ENCODE data around the gene MRM3. TPM values are rescaled to one million over a fixed set of nuclear protein-coding genes. Genes with fewer than 3 reads are reported as not detected.
A peak's percentile ranks its signal among the peaks of the same experiment; 100 is the strongest.

Gene MRM3
- total and polyA plus RNA-seq, 2 experiments from 2014 or later, result 17.7 to 23.4 TPM

GRCh38 chr17:752002-752619, 30.0 kb upstream of the MRM3 start, which contains the start of gene GEMIN4 (continued):
- TF ChIP-seq ZNF462 (CRISPR knock-in tag; IDR thresholded peaks at IDR 0.05), result no peak
- peak; percentile 59 to 93 for TF ChIP-seq CTCF (conservative IDR thresholded peaks at IDR 0.05; ENCODE audit: low read depth in 2 of 2)
- no peak for TF ChIP-seq ZNF114 (CRISPR knock-in tag; IDR thresholded peaks at IDR 0.05)
- no peak for TF ChIP-seq EZH2phosphoT487 (IDR thresholded peaks at IDR 0.05; ENCODE audit: unreplicated experiment)

- peaks cover 41% of the 10 kb centered on the region for H3K9me3 Mint-ChIP-seq
- 0 out of 2 replicates have a peak, but pooled peaks cover 4% of the 10 kb centered on the region for H3F3A ChIP-seq (replicated peaks; ENCODE audit: low read depth)
- DNase-seq (ENCODE audit: low spot score) (peak; percentile 69), ATAC-seq (peak; percentile 42)
- peak overlapping the region; percentile 84; the same call in 1 of the 2 replicates for H3K27ac ChIP-seq (ENCODE audit: low read depth)
- H3K27me3 Mint-ChIP-seq (ENCODE audit: insufficient read depth, low read depth, poor library complexity), result peaks cover 26% of the 10 kb centered on the region
- peaks cover 6% of the 10 kb centered on the region; the same call in 1 of the 2 replicates for H4K20me1 ChIP-seq (replicated peaks; ENCODE audit: insufficient read depth)
- no peaks in the 10 kb centered on the region for H3K27me3 ChIP-seq (ENCODE audit: insufficient read depth)
- H3K4me3 Mint-ChIP-seq, result peak overlapping the region; percentile 93
- peaks cover 6% of the 10 kb centered on the region; the same call in 1 of the 2 replicates for H3K4me1 ChIP-seq (ENCODE audit: insufficient read depth)
- H3K4me2 ChIP-seq, result peak overlapping the region; percentile 99
- H2AFZ ChIP-seq, result peak overlapping the region; percentile 83
- peaks cover 30% of the 10 kb centered on the region for H3K79me2 ChIP-seq (replicated peaks; ENCODE audit: insufficient read depth)
- peaks cover 23% of the 10 kb centered on the region for H3K4me1 Mint-ChIP-seq
- peak overlapping the region; percentile 79; the same call in 1 of the 2 replicates for H3K27ac Mint-ChIP-seq
- peak overlapping the region; percentile 96 for H3K4me3 ChIP-seq
- H3K36me3 ChIP-seq (ENCODE audit: insufficient read depth), result 0 out of 2 replicates have a peak, but pooled peaks cover 12% of the 10 kb centered on the region
- peaks cover 3% of the 10 kb centered on the region; the same call in 1 of the 2 replicates for H3K9me2 ChIP-seq (ENCODE audit: insufficient read depth)
- peaks cover 64% of the 10 kb centered on the region for H3K36me3 Mint-ChIP-seq (ENCODE audit: low read depth)
- TF ChIP-seq EZH2 (IDR thresholded peaks at IDR 0.05; ENCODE audit: low read depth, unreplicated experiment) (no peak), ETS1 (IDR thresholded peaks at IDR 0.05) (no peak), CREB1 (CRISPR knock-in tag; IDR thresholded peaks at IDR 0.05; ENCODE audit: low read depth) (no peak), ZNF114 (CRISPR knock-in tag; IDR thresholded peaks at IDR 0.05) (no peak), JUNB (IDR thresholded peaks at IDR 0.05; ENCODE audit: unreplicated experiment) (no peak), STAT1 (IDR thresholded peaks at IDR 0.05; ENCODE audit: unreplicated experiment) (no peak), EZH2phosphoT487 (IDR thresholded peaks at IDR 0.05; ENCODE audit: unreplicated experiment) (no peak), ZNF331 (CRISPR knock-in tag; IDR thresholded peaks at IDR 0.05; ENCODE audit: low read depth) (no peak)
Measured at GRCh38 chr17:752620-753219, 29.4 kb upstream of the MRM3 start.
